Urinary bladder (tissue), 4 donors: ENCODE data around the gene MAPRE3. TPM values are rescaled to one million over a fixed set of nuclear protein-coding genes. Genes with fewer than 3 reads are reported as not detected.
A peak's percentile ranks its signal among the peaks of the same experiment; 100 is the strongest.
"Not testable (repeated sequence)": the region's sequence is repeated elsewhere in the genome, so short reads cannot be mapped to it uniquely, and the experiment has no call there.

ENCODE experiments used
- DNase-seq: peaks from one replicate; pipeline ENCODE4 v3.0.0-alpha.2; 2015; ENCODE audit errors: extremely low spot score
- H3K27ac ChIP-seq: one replicate; pipeline ENCODE4 v1.5.1; 2013; ENCODE audit warnings: low read depth, mild to moderate bottlenecking, moderate library complexity
- H3K36me3 ChIP-seq: one replicate; pipeline ENCODE4 v1.6.1; 2013; ENCODE audit warnings: mild to moderate bottlenecking, moderate library complexity; ENCODE audit not compliant: insufficient read depth
- H3K4me1 ChIP-seq: one replicate; pipeline ENCODE4 v1.6.1; 2013; ENCODE audit warnings: mild to moderate bottlenecking, moderate library complexity; ENCODE audit not compliant: insufficient read depth
- H3K4me3 ChIP-seq: one replicate; pipeline ENCODE4 v1.5.1; 2013; ENCODE audit warnings: low read depth, low read length
- WGBS: extraction: QIAGEN DNeasy Blood & Tissue Kit; methylation state at CpG from one replicate; pipeline ENCODE4 v1.1.7; 2013; 5-methylcytosine and 5-hydroxymethylcytosine counted together
- polyA plus RNA-seq: library from polyadenylated mRNA; stranded (reverse); fragments of 200-250 nt; gene quantifications from one replicate; pipeline ENCODE4 v1.2.3, GENCODE V29; 2013
- total RNA-seq: library from RNA; depleted of rRNA; stranded (reverse); fragments of >200 nt; gene quantifications from one replicate; pipeline ENCODE4 v1.2.3, GENCODE V29; 2014
- donor health status: healthy with polysubstance abuse.
- donor health status: healthy.

Gene MAPRE3
- total and polyA plus RNA-seq, 2 donors, result 3.2 to 24.4 TPM

DNA sequence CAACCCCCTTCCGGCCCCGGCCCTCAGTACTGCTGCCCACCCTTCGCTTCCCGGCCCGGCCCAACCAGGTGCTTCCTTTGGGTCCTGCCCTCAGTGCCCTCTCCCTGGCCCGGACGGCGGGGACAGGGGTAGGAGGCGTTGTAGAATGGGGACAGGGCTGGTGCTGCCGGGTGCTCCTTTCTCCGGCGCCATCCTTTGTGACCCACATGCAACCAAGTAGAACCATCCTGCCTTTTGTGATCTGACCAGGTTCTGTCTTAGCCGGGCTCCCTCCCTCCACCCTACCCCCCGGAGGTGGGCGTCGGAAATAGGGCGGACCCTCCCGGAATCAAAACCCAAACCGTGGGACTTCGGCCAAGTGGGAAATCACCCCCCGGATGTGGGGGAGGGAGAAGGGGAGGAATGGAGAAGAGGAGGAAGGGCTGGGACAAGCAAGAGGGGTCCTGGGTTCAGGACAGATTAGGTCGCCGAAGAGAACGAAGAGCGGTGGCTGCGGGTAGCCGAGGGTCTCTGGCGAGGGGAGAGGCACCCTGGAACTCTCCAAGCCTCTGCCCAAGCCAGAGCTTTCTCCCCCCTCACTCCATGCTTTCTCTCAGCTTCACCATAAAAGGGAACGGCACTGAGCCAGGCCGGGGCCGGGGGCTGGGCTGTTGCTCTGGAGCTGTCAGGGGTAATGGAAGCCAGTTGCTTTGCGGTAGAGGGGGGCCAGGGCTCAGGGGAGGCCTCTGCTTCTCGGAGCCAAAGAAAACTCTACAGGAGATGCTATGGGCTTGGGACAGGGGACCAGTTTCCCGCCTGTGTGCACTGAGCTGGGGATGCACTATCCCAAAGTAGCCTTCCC is 101.8 kb downstream of the MAPRE3 start:
- peak overlapping the region; percentile 97 for H3K27ac ChIP-seq
- no peaks in the 10 kb centered on the region for H3K36me3 ChIP-seq
- peak overlapping the region; percentile 76 for H3K4me3 ChIP-seq
- peak; percentile 85 for DNase-seq
- 2% methylated on average over 34 of the region's 34 CpGs for WGBS
- H3K4me1 ChIP-seq, result no peaks in the 10 kb centered on the region

DNA sequence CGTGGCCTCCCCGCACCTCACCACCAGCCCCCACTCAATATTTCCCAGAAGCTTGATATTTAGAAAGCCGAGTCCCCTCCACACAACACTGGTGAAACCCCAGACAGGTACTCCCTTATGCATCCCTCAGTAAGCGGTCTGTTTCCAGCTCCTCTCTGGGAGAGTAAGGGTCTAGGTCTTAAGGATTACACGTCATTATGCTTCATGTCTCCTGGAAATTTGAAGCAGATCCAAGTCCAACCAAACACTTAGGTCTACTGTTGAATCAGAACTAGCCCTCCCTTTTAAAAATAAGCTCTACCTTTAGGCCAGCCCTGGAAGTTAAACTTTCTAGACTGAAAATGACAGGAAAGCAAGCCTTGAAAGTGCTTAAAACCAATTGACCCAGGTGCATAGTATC is 102.5 kb downstream of the MAPRE3 start:
- WGBS, result 33% methylated on average over 5 of the region's 5 CpGs
- Histone ChIP-seq H3K36me3 (no peaks in the 10 kb centered on the region), H3K4me1 (no peaks in the 10 kb centered on the region), H3K27ac (peak overlapping the region; percentile 97), H3K4me3 (no peak overlapping the region)
- DNase-seq, result no peak

- 13% methylated on average over 2 of the region's 2 CpGs for WGBS
- H3K4me3 ChIP-seq, result no peak overlapping the region
- no peaks in the 10 kb centered on the region for H3K4me1 ChIP-seq
- DNase-seq, result no peak
- peak overlapping the region; percentile 67 for H3K27ac ChIP-seq
- H3K36me3 ChIP-seq, result no peaks in the 10 kb centered on the region
Observed at GRCh38 chr2:27073782-27074181, 103.3 kb downstream of the MAPRE3 start.

- 36% methylated on average over 4 of the region's 4 CpGs for WGBS
- H3K36me3 ChIP-seq, result no peaks in the 10 kb centered on the region
- no peak overlapping the region for H3K27ac ChIP-seq
- no peak for DNase-seq
- no peak overlapping the region for H3K4me3 ChIP-seq
- no peaks in the 10 kb centered on the region for H3K4me1 ChIP-seq
Observed at GRCh38 chr2:27074738-27075565, 104.5 kb downstream of the MAPRE3 start.

DNA sequence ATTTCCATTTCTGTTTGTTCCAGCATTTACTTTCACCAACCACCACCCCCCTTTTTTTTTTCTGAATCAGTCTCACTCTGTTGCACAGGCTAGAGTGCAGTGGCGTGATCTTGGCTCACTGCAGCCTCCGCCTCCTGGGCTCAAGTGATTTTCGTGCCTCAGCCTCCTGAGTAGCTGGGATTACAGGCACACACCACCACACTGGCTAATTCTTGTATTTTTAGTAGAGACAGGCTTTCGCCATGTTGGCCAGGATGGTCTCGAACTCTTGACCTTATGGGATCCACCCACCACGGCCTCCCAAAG is 105.1 kb downstream of the MAPRE3 start:
- not testable (repeated sequence) for H3K4me3 ChIP-seq, H3K36me3 ChIP-seq, H3K27ac ChIP-seq, H3K4me1 ChIP-seq, DNase-seq
- 65% methylated on average over 6 of the region's 6 CpGs for WGBS

- no peaks in the 10 kb centered on the region for H3K4me1 ChIP-seq
- DNase-seq, result no peak
- H3K27ac ChIP-seq, result no peak overlapping the region
- WGBS, result 82% methylated on average over 4 of the region's 4 CpGs
- no peaks in the 10 kb centered on the region for H3K36me3 ChIP-seq
- H3K4me3 ChIP-seq, result no peak overlapping the region
Observed at GRCh38 chr2:27076323-27076722, 105.9 kb downstream of the MAPRE3 start.

Other genes starting within 250 kb of the MAPRE3 start
- gene SLC35F6, start 206.4 kb upstream of the MAPRE3 start, total RNA-seq, result 12.4 TPM
- gene SLC35F6, start 206.4 kb upstream of the MAPRE3 start, polyA plus RNA-seq, result 18.8 TPM
- gene CENPA, start 184.6 kb upstream of the MAPRE3 start, total RNA-seq, result 6.1 TPM
- 0.53 TPM for gene CENPA, start 184.6 kb upstream of the MAPRE3 start, polyA plus RNA-seq
- 1.2 TPM for gene DPYSL5, start 122.5 kb upstream of the MAPRE3 start, total RNA-seq
- 0.43 TPM for gene DPYSL5, start 122.5 kb upstream of the MAPRE3 start, polyA plus RNA-seq
- 54.4 TPM for gene TMEM214, start 62.3 kb downstream of the MAPRE3 start, total RNA-seq
- 49.8 TPM for gene TMEM214, start 62.3 kb downstream of the MAPRE3 start, polyA plus RNA-seq
- 12.0 TPM for gene AGBL5, start 81.0 kb downstream of the MAPRE3 start, total RNA-seq
- 31.0 TPM for gene AGBL5, start 81.0 kb downstream of the MAPRE3 start, polyA plus RNA-seq
- gene OST4, start 101.0 kb downstream of the MAPRE3 start, total RNA-seq, result 273 TPM
- gene OST4, start 101.0 kb downstream of the MAPRE3 start, polyA plus RNA-seq, result 386 TPM
- gene EMILIN1, start 108.0 kb downstream of the MAPRE3 start, total RNA-seq, result 122 TPM
- gene EMILIN1, start 108.0 kb downstream of the MAPRE3 start, polyA plus RNA-seq, result 347 TPM
- 1.7 TPM for gene KHK, start 116.1 kb downstream of the MAPRE3 start, total RNA-seq
- 6.8 TPM for gene KHK, start 116.1 kb downstream of the MAPRE3 start, polyA plus RNA-seq
- 4.1 TPM for gene CGREF1, start 148.5 kb downstream of the MAPRE3 start, total RNA-seq
- 1.0 TPM for gene CGREF1, start 148.5 kb downstream of the MAPRE3 start, polyA plus RNA-seq
- gene ABHD1, start 153.2 kb downstream of the MAPRE3 start, total RNA-seq, result not detected
- gene ABHD1, start 153.2 kb downstream of the MAPRE3 start, polyA plus RNA-seq, result 0.35 TPM
- gene PREB, start 164.0 kb downstream of the MAPRE3 start, total RNA-seq, result 20.5 TPM
- gene PREB, start 164.0 kb downstream of the MAPRE3 start, polyA plus RNA-seq, result 49.1 TPM
- gene PRR30, start 168.8 kb downstream of the MAPRE3 start, total RNA-seq, result not detected
- gene PRR30, start 168.8 kb downstream of the MAPRE3 start, polyA plus RNA-seq, result not detected
- 0.85 TPM for gene TCF23, start 178.4 kb downstream of the MAPRE3 start, total RNA-seq
- gene TCF23, start 178.4 kb downstream of the MAPRE3 start, polyA plus RNA-seq, result 0.08 TPM
- gene ATRAID, start 241.4 kb downstream of the MAPRE3 start, total RNA-seq, result 134 TPM
- gene ATRAID, start 241.4 kb downstream of the MAPRE3 start, polyA plus RNA-seq, result 174 TPM
- gene SLC5A6, start 241.6 kb downstream of the MAPRE3 start, total RNA-seq, result 8.2 TPM
- gene SLC5A6, start 241.6 kb downstream of the MAPRE3 start, polyA plus RNA-seq, result 17.7 TPM
- gene CAD, start 246.7 kb downstream of the MAPRE3 start, total RNA-seq, result 27.3 TPM
- 23.4 TPM for gene CAD, start 246.7 kb downstream of the MAPRE3 start, polyA plus RNA-seq